HEK293 (cell line): Measurements from ENCODE around the gene VWF.

Experiments used
- YY1 ChIP-seq: fragments of 450-650 bp; formaldehyde crosslinking; IDR thresholded peaks from 2 replicates; pipeline ENCODE4 v1.5.1; 2018; ENCODE audit warnings: missing biosample characterization, missing genetic modification characterization
- ZNF335 ChIP-seq: fragments of 450-650 bp; formaldehyde crosslinking; conservative IDR thresholded peaks from 2 replicates; pipeline ENCODE4 v1.5.1; 2016; ENCODE audit warnings: missing biosample characterization, missing genetic modification characterization
- ZNF404 ChIP-seq: fragments of 450-650 bp; formaldehyde crosslinking; IDR thresholded peaks from 2 replicates; pipeline ENCODE4 v1.5.1; 2017; ENCODE audit warnings: missing biosample characterization, missing genetic modification characterization
- ZNF747 ChIP-seq: fragments of 450-650 bp; formaldehyde crosslinking; IDR thresholded peaks from 2 replicates; pipeline ENCODE4 v1.5.1; 2016; ENCODE audit warnings: missing biosample characterization, missing genetic modification characterization
- TF ChIP-seq, protein P1 (sequence below): fragments of 450-650 bp; formaldehyde crosslinking; optimal IDR thresholded peaks from 2 replicates; pipeline ENCODE3; 2016; ENCODE audit warnings: missing biosample characterization, mild to moderate bottlenecking, missing genetic modification characterization
- TF ChIP-seq, protein P2 (sequence below): fragments of 450-650 bp; formaldehyde crosslinking; IDR thresholded peaks from 2 replicates; pipeline ENCODE4 v1.5.1; 2016; ENCODE audit warnings: missing biosample characterization, missing genetic modification characterization

DNA sequence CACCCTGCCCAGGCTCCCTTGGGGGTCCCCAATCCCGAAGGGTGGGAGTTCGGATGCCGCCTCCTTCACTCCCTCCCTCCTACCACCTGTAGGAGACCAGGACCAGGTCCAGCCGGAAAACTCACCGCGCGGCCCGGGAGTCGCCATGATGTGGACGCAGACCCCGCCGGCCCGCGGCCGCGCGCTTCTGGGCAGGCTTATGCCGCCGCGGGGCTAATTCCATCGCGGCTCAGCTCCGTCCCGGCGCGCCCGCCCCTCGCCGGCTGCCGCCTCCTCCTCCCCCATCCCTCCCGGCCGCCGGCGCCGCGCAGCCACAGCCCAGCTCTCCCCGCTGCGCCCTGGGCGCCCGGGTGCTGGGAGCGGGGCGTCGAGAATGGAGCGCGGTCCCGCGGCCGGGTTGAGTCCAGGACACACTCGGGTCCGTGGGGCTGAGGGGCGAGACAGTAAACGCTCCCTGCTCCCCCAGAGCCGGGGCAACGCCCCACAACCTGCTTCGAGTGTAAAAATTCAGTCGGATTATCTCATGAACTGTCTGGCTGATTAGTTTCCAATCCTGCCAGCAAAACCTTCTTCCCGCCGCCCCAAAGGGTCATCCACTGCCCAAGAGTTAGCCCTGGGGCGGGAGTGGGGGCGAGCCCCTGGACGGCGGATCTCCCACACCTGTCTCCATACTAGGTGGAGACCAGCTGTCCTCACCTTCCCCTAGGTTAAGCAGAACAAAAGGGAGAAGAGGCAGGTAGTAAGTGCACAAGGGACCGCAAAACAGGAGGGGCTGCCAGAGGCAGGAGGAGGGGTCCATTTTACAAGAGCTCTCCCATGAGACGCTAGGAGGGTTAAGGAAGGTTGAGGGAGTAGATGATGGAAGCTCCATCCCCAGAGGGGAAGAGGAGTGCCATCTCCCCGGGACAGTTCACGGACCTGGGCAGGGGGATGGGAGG, 179.1 kb downstream of the VWF start, which contains the start of gene ANO2:
- TF ChIP-seq ZNF747 (tag by site-specific recombination), result no peak
- TF ChIP-seq, protein P1, sequence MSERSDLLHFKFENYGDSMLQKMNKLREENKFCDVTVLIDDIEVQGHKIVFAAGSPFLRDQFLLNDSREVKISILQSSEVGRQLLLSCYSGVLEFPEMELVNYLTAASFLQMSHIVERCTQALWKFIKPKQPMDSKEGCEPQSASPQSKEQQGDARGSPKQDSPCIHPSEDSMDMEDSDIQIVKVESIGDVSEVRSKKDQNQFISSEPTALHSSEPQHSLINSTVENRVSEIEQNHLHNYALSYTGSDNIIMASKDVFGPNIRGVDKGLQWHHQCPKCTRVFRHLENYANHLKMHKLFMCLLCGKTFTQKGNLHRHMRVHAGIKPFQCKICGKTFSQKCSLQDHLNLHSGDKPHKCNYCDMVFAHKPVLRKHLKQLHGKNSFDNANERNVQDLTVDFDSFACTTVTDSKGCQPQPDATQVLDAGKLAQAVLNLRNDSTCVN (tag by site-specific recombination), result peak; percentile 71
- TF ChIP-seq, protein P2, sequence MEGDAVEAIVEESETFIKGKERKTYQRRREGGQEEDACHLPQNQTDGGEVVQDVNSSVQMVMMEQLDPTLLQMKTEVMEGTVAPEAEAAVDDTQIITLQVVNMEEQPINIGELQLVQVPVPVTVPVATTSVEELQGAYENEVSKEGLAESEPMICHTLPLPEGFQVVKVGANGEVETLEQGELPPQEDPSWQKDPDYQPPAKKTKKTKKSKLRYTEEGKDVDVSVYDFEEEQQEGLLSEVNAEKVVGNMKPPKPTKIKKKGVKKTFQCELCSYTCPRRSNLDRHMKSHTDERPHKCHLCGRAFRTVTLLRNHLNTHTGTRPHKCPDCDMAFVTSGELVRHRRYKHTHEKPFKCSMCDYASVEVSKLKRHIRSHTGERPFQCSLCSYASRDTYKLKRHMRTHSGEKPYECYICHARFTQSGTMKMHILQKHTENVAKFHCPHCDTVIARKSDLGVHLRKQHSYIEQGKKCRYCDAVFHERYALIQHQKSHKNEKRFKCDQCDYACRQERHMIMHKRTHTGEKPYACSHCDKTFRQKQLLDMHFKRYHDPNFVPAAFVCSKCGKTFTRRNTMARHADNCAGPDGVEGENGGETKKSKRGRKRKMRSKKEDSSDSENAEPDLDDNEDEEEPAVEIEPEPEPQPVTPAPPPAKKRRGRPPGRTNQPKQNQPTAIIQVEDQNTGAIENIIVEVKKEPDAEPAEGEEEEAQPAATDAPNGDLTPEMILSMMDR, result no peak
- TF ChIP-seq ZNF404 (tag by site-specific recombination), result no peak
- TF ChIP-seq ZNF335 (tag by site-specific recombination), result peak; percentile 11; the same call in 1 of the 2 replicates
- peak; percentile 61; the same call in 1 of the 2 replicates for TF ChIP-seq YY1 (tag by site-specific recombination)
